ENCODE data around the gene OLFML1. TPM values are rescaled to one million over a fixed set of nuclear protein-coding genes. Genes with fewer than 3 reads are reported as not detected.

The OLFML1 gene
- total RNA-seq, 2 experiments from 2014 or later: not detected

GRCh38 chr11:7530013-7530640, 44.8 kb downstream of the OLFML1 start:
- peaks cover 77% of the 10 kb centered on the region for H3K4me1 ChIP-seq (ENCODE audit: insufficient read depth, low read length, poor library complexity, severe bottlenecking)
- no TSS peak for BruUV-seq (replicated peaks)
- TF ChIP-seq, protein P1, sequence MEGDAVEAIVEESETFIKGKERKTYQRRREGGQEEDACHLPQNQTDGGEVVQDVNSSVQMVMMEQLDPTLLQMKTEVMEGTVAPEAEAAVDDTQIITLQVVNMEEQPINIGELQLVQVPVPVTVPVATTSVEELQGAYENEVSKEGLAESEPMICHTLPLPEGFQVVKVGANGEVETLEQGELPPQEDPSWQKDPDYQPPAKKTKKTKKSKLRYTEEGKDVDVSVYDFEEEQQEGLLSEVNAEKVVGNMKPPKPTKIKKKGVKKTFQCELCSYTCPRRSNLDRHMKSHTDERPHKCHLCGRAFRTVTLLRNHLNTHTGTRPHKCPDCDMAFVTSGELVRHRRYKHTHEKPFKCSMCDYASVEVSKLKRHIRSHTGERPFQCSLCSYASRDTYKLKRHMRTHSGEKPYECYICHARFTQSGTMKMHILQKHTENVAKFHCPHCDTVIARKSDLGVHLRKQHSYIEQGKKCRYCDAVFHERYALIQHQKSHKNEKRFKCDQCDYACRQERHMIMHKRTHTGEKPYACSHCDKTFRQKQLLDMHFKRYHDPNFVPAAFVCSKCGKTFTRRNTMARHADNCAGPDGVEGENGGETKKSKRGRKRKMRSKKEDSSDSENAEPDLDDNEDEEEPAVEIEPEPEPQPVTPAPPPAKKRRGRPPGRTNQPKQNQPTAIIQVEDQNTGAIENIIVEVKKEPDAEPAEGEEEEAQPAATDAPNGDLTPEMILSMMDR (conservative IDR thresholded peaks at IDR 0.05; ENCODE audit: low read length): no peak
- TF ChIP-seq EZH2phosphoT487 (IDR thresholded peaks at IDR 0.05; ENCODE audit: borderline replicate concordance, low read depth, low read length): no peak
- H4K20me1 ChIP-seq (ENCODE audit: insufficient read depth, low read length): peaks cover 39% of the 10 kb centered on the region
- H3K9me3 ChIP-seq (ENCODE audit: low read length): no peaks in the 10 kb centered on the region
- POLR2A ChIA-PET: interaction anchor here (1.1 to 2.7 kb wide), 3 partner anchors 9 to 38 kb away, joined by 3 to 17 read pairs (median 3); no protein-coding TSS in a partner anchor
- intact Hi-C loops (cut with micrococcal nuclease; ENCODE audit: unreplicated experiment): no loop called here
- no peak overlapping the region for H3K4me3 ChIP-seq (ENCODE audit: low read depth, low read length, poor library complexity, severe bottlenecking)
- peaks cover 87% of the 10 kb centered on the region for H3K36me3 ChIP-seq (ENCODE audit: insufficient read depth, low read length)
- DNase-seq (ENCODE audit: low spot score): no peak
- H3K4me2 ChIP-seq (ENCODE audit: low read length): no peak overlapping the region
- CTCF ChIA-PET (ENCODE audit: unreplicated experiment): interaction anchor here (1.7 kb wide), 1 partner anchor 9 kb away, joined by 6 read pairs; no protein-coding TSS in a partner anchor
- H3K79me2 ChIP-seq (ENCODE audit: insufficient read depth, low read depth, low read length): peaks cover 100% of the 10 kb centered on the region
- no peak overlapping the region for H2AFZ ChIP-seq (ENCODE audit: low read length)
- H3K9me2 ChIP-seq (ENCODE audit: insufficient read depth, low read length): no peaks in the 10 kb centered on the region
- no peak overlapping the region for H3K27ac ChIP-seq (ENCODE audit: low read depth, low read length, poor library complexity, severe bottlenecking)

DNA sequence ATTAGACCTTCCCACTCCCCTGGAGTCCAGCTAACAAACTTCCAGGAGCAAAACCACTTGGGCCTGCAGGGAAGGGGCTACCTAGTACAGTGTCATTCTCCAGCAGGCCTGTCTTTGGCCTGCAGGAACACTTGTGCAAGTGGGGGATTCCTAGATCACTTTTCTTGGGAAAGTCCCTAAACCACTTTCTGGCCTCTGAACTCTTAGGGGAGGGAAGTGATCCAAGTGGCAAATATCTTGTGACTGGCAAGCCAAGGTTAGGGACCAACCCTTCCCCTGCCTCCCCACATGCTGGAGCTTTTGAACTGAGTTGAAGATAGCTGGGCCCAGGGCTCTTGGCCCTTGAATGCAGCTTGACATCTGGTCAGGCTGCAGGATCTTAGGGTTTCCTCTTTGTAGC, 45.7 kb downstream of the OLFML1 start:
- Histone ChIP-seq H2AFZ (ENCODE audit: low read length) (no peak overlapping the region), H4K20me1 (ENCODE audit: insufficient read depth, low read length) (peaks cover 45% of the 10 kb centered on the region), H3K9me3 (ENCODE audit: low read length) (no peaks in the 10 kb centered on the region), H3K36me3 (ENCODE audit: insufficient read depth, low read length) (peaks cover 81% of the 10 kb centered on the region), H3K27ac (ENCODE audit: low read depth, low read length, poor library complexity, severe bottlenecking) (no peak overlapping the region), H3K79me2 (ENCODE audit: insufficient read depth, low read depth, low read length) (peaks cover 100% of the 10 kb centered on the region), H3K4me3 (ENCODE audit: low read depth, low read length, poor library complexity, severe bottlenecking) (no peak overlapping the region), H3K9me2 (ENCODE audit: insufficient read depth, low read length) (no peaks in the 10 kb centered on the region), H3K4me2 (ENCODE audit: low read length) (no peak overlapping the region), H3K4me1 (ENCODE audit: insufficient read depth, low read length, poor library complexity, severe bottlenecking) (peaks cover 73% of the 10 kb centered on the region)
- no peak for TF ChIP-seq EZH2phosphoT487 (IDR thresholded peaks at IDR 0.05; ENCODE audit: borderline replicate concordance, low read depth, low read length)
- TF ChIP-seq, protein P1 (conservative IDR thresholded peaks at IDR 0.05; ENCODE audit: low read length): no peak
- ChIA-PET CTCF (ENCODE audit: unreplicated experiment) (interaction anchor here (1.7 kb wide), 1 partner anchor 10 kb away, joined by 6 read pairs; no protein-coding TSS in a partner anchor), POLR2A (interaction anchor here (0.7 to 2.7 kb wide), 3 partner anchors 8 to 93 kb away, joined by 3 to 17 read pairs (median 3); no protein-coding TSS in a partner anchor)
- intact Hi-C loops (cut with micrococcal nuclease; ENCODE audit: unreplicated experiment): no loop called here
- DNase-seq (ENCODE audit: low spot score): no peak
- BruUV-seq (replicated peaks): no TSS peak
